HG03108 (cell line): Measurements from ENCODE around the gene OR8J3.
"Not testable (repeated sequence)": the region's sequence is repeated elsewhere in the genome, so short reads cannot be mapped to it uniquely, and the experiment has no call there.

ENCODE experiments used
- ATAC-seq: cut with Tn5 transposase; IDR thresholded peaks from one replicate; pipeline ENCODE4 v1.9.1; 2021; ENCODE audit warnings: moderate library complexity; ENCODE audit not compliant: unreplicated experiment

The OR8J3 gene

GRCh38 chr11:56140151-56140661 is at the start of gene OR8J3:
Gene OR8J3 (minus strand): TSS chr11:56140201. CDS start chr11:56137718, 2,483 bp downstream.
- no peak for ATAC-seq

- ATAC-seq, result no peak
These were observed 48.6 kb upstream of the OR8J3 start for GRCh38 chr11:56188602-56189001.

DNA sequence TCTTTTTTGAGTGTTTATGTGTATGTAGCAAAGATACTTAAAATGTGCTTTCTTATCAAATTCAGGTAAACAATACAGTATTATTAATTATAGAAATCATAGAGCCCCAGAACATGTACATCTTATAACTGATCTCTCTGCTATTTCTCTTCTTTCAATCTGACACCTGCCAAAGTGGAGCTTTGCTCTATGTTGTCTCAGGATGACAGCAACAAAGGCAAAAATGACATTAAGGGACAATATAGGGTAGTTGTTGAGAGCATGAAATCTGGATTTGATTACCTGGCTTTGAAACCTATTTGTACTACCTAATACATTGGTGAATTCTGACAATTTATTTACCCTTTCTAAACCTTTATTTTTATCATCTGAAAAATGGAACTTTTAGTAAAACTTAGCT is 43.5 kb upstream of the OR8J3 start:
- ATAC-seq, result no peak

- no peak for ATAC-seq
These were observed 36.3 kb upstream of the OR8J3 start, which contains the start of gene OR5J2 for GRCh38 chr11:56176318-56176717. Gene OR5J2 (plus strand): TSS chr11:56176618. CDS start chr11:56176618, 0 bp downstream.

- ATAC-seq, result no peak
These were observed 32.3 kb upstream of the OR8J3 start for GRCh38 chr11:56172256-56172830.

DNA sequence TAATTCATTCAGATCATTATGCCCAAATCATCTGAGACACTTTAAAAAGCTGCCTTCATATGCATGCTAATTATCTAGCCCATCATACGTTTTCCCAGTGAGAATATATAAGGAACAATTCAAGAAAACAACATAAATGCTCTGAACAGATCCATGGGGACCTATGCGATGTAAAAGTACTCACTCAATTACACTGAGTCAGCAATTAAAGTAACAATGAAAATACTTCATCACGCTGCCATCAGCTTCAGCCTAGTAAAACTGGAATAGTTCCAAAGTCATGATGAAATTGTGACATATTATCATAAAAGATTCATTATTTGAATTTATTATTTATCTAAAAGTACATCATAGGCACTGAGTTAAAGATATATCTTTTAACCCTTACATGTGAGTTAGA is 23.8 kb upstream of the OR8J3 start:
- ATAC-seq, result no peak

- no peak for ATAC-seq
These were observed 20.2 kb upstream of the OR8J3 start, which contains the start of gene OR8K5 for GRCh38 chr11:56160217-56160616. Gene OR8K5 (minus strand): TSS chr11:56160317. CDS start chr11:56160317, 0 bp downstream.

DNA sequence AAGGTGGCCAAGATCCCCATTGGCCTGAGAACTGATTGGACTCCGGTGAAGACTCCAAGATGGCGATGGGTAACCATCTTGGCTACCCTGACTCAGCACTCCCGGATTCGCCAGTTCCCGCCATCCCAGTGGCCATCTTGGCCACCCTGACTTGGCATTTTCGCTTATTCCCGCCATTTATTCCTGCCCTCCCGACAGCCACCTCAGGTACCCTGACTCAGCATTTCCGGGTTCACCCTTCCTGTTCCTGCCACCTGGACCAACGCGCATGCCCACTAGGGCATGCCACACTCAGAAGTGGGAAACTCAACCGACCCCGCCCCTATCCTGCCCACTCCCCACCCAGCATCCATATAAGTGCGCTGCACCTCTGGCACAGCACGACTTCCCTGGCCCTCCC is 12.3 kb upstream of the OR8J3 start:
- ATAC-seq, result no peak

DNA sequence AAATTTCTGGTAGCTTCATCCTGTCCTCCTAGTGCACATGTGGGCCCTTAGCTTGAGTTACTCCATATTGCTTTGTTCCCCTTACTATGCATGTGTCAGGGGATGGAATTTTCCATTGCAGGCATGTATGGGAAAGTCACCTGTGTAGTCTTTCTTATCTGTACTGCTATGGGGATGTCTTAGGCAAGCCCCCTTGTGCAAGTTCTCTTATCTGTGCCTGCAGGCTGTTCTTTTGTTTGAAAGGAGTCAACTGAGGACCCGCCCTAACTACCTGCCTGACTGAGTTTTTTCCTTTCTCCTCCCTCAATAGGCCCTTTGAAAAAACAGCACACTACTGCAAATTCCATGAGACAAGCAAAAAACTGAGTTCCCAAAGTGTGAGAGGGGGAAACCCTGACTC is 11.4 kb upstream of the OR8J3 start:
- ATAC-seq, result no peak

GRCh38 chr11:56143681-56144080 is 3.7 kb upstream of the OR8J3 start:
- not testable (repeated sequence) for ATAC-seq

DNA sequence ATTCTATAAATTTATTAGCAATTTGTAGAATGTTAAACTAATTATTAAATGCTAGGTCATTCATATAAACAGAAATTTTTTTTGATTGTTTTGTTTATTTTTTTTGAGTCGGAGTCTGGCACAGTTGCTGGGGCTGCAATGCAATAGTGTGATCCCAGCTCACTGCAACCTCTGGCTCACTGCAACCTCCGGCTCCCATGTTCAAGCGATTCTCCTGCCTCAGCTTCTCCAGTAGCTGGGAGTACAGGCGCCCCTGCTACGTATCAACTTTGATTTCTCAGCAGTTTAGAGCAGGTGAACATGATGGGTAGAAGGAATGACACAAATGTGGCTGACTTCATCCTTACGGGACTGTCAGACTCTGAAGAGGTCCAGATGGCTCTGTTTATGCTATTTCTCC is 17.9 kb downstream of the OR8J3 start, which contains the start of gene OR8H3:
OR8H3 (plus strand) TSS at position 301 of the 400 bp plus-strand sequence; CDS start at position 301, 0 bp downstream.
- ATAC-seq, result no peak

DNA sequence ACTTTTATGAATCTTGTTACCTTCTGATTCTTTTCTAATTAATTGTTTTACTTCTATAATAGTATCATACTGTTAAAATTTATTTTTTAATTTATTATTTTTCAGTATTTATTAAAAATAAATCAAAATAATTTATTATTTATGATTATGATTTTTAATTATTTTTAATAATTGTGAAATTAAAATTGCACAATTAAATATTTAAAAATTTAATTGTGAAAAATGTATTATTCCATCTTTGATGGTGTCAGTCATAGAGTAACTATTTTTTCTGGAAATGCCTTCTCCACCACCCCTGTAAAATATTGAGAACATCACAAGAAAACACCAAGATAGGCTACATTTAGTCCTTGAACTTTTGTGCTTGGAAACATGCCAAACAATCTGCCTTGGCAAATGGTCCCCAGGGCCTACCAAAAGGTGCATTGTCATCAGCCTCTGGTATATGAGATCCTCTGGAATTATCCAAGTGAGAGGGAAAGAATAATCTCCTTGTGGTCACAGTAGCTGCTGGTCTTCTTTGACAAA is 36.7 kb downstream of the OR8J3 start, which contains the start of gene OR8H2:
OR8H2 (plus strand) TSS at position 478 of the 528 bp plus-strand sequence. CDS start 1,356 bp downstream, outside the sequence.
- no peak for ATAC-seq

- no peak for ATAC-seq
These were observed 47.0 kb downstream of the OR8J3 start, which contains the start of gene OR8I2 for GRCh38 chr11:56093008-56093407. Gene OR8I2 (plus strand): TSS chr11:56093308. CDS start chr11:56093308, 0 bp downstream.

GRCh38 chr11:56089697-56090096 is 50.3 kb downstream of the OR8J3 start:
- no peak for ATAC-seq
